Measurements from ENCODE around the gene HOXB2. TPM values are rescaled to one million over a fixed set of nuclear protein-coding genes. Genes with fewer than 3 reads are reported as not detected.

Gene HOXB2
- total and polyA plus RNA-seq, 9 of the 15 experiments (the other 6 are each of a cell fraction or from before 2014, with no cell fraction given): 2.1 to 97.7 (median 21.2) TPM

DNA sequence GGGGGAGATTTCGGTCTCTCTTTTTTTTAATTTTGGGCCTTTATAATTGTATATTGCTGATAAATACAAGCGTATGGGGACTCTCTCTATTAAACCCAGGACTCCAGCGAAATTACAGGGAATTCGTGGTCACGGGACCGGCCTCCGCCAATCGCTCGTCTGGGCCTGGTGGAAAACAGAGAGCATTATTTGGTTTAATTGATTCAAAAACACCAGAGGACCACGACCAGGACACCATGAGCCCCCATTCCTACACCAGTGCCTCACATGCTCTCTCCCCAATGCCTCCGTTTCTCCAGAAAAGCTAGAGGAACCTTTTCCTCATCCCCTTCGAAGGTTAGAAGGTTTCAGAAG lies at the start of gene HOXB2 (continued):
- TF ChIP-seq CLOCK (CRISPR knock-in tag; IDR thresholded peaks at IDR 0.05; ENCODE audit: borderline replicate concordance) (no peak), PHTF2 (CRISPR knock-in tag; IDR thresholded peaks at IDR 0.05) (no peak), ZNF644 (tag; IDR thresholded peaks at IDR 0.05; ENCODE audit: low read depth) (no peak; the same call in 1 of the 2 replicates), FOXM1 (IDR thresholded peaks at IDR 0.05; ENCODE audit: low read depth) (no peak), FOXM1 (CRISPR knock-in tag; IDR thresholded peaks at IDR 0.05; ENCODE audit: low read depth) (no peak), ZFX (CRISPR knock-in tag; IDR thresholded peaks at IDR 0.05) (peak; percentile 57), NCOA6 (IDR thresholded peaks at IDR 0.05) (no peak), CHCHD3 (CRISPR knock-in tag; IDR thresholded peaks at IDR 0.05) (no peak), SMARCE1 (IDR thresholded peaks at IDR 0.05) (no peak), MLLT1 (IDR thresholded peaks at IDR 0.05) (0 out of 4 replicates have a peak, but pooled peaks of 1 of the 2 experiments have one; percentile 9), TFE3 (CRISPR knock-in tag; IDR thresholded peaks at IDR 0.05) (peak; percentile 62), USF1 (CRISPR knock-in tag; IDR thresholded peaks at IDR 0.05) (peak; percentile 82), ARID2 (IDR thresholded peaks at IDR 0.05) (no peak), ZNF830 (CRISPR knock-in tag; IDR thresholded peaks at IDR 0.05) (no peak)
- TF ChIP-seq, protein P1, sequence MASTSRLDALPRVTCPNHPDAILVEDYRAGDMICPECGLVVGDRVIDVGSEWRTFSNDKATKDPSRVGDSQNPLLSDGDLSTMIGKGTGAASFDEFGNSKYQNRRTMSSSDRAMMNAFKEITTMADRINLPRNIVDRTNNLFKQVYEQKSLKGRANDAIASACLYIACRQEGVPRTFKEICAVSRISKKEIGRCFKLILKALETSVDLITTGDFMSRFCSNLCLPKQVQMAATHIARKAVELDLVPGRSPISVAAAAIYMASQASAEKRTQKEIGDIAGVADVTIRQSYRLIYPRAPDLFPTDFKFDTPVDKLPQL (IDR thresholded peaks at IDR 0.05; ENCODE audit: extremely low read depth, insufficient read length): peak; percentile 3
- TF ChIP-seq, protein P2, sequence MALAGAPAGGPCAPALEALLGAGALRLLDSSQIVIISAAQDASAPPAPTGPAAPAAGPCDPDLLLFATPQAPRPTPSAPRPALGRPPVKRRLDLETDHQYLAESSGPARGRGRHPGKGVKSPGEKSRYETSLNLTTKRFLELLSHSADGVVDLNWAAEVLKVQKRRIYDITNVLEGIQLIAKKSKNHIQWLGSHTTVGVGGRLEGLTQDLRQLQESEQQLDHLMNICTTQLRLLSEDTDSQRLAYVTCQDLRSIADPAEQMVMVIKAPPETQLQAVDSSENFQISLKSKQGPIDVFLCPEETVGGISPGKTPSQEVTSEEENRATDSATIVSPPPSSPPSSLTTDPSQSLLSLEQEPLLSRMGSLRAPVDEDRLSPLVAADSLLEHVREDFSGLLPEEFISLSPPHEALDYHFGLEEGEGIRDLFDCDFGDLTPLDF (CRISPR knock-in tag; IDR thresholded peaks at IDR 0.05): no peak
- TF ChIP-seq, protein P3, sequence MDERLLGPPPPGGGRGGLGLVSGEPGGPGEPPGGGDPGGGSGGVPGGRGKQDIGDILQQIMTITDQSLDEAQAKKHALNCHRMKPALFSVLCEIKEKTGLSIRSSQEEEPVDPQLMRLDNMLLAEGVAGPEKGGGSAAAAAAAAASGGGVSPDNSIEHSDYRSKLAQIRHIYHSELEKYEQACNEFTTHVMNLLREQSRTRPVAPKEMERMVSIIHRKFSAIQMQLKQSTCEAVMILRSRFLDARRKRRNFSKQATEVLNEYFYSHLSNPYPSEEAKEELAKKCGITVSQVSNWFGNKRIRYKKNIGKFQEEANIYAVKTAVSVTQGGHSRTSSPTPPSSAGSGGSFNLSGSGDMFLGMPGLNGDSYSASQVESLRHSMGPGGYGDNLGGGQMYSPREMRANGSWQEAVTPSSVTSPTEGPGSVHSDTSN (CRISPR knock-in tag; IDR thresholded peaks at IDR 0.05; ENCODE audit: low read depth): no peak
- TF ChIP-seq, protein P3 (tag; conservative IDR thresholded peaks at IDR 0.05; ENCODE audit: low read depth): no peak
